ENCODE measurements around the gene RAD51C. TPM values are rescaled to one million over a fixed set of nuclear protein-coding genes. Genes with fewer than 3 reads are reported as not detected.

The RAD51C gene
- total and polyA plus RNA-seq, 9 of the 15 experiments (the other 6 are each of a cell fraction or from before 2014, with no cell fraction given) = 93.9 to 341 (median 135) TPM

- TF ChIP-seq, protein P1, sequence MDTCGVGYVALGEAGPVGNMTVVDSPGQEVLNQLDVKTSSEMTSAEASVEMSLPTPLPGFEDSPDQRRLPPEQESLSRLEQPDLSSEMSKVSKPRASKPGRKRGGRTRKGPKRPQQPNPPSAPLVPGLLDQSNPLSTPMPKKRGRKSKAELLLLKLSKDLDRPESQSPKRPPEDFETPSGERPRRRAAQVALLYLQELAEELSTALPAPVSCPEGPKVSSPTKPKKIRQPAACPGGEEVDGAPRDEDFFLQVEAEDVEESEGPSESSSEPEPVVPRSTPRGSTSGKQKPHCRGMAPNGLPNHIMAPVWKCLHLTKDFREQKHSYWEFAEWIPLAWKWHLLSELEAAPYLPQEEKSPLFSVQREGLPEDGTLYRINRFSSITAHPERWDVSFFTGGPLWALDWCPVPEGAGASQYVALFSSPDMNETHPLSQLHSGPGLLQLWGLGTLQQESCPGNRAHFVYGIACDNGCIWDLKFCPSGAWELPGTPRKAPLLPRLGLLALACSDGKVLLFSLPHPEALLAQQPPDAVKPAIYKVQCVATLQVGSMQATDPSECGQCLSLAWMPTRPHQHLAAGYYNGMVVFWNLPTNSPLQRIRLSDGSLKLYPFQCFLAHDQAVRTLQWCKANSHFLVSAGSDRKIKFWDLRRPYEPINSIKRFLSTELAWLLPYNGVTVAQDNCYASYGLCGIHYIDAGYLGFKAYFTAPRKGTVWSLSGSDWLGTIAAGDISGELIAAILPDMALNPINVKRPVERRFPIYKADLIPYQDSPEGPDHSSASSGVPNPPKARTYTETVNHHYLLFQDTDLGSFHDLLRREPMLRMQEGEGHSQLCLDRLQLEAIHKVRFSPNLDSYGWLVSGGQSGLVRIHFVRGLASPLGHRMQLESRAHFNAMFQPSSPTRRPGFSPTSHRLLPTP (IDR thresholded peaks at IDR 0.05; ENCODE audit: borderline replicate concordance, extremely low read depth, insufficient read length) = no peak
- TF ChIP-seq ZC3H11A (IDR thresholded peaks at IDR 0.05; ENCODE audit: low read depth, low read length) (no peak), ZNF12 (CRISPR knock-in tag; IDR thresholded peaks at IDR 0.05) (0 out of 2 replicates have a peak, but pooled peaks have one; percentile 63), ZNF707 (CRISPR knock-in tag; conservative IDR thresholded peaks at IDR 0.05) (no peak), U2AF1 (optimal IDR thresholded peaks at IDR 0.05; ENCODE audit: low read depth, low read length) (no peak), ZBTB34 (CRISPR knock-in tag; IDR thresholded peaks at IDR 0.05) (no peak), PTRF (tag; IDR thresholded peaks at IDR 0.05) (no peak), SIRT6 (IDR thresholded peaks at IDR 0.05; ENCODE audit: low read depth, low read length) (no peak), POLR2G (IDR thresholded peaks at IDR 0.05; ENCODE audit: low read depth, low read length) (peak; percentile 97), ZC3H4 (CRISPR knock-in tag; IDR thresholded peaks at IDR 0.05; ENCODE audit: borderline replicate concordance) (no peak), ATF1 (CRISPR knock-in tag; IDR thresholded peaks at IDR 0.05) (peak; percentile 72), ATF1 (tag; IDR thresholded peaks at IDR 0.05) (peak; percentile 97), MYBL2 (IDR thresholded peaks at IDR 0.05; ENCODE audit: low read depth) (peak; percentile 83), MYBL2 (CRISPR knock-in tag; IDR thresholded peaks at IDR 0.05; ENCODE audit: borderline replicate concordance) (no peak)
- TF ChIP-seq, protein P2, sequence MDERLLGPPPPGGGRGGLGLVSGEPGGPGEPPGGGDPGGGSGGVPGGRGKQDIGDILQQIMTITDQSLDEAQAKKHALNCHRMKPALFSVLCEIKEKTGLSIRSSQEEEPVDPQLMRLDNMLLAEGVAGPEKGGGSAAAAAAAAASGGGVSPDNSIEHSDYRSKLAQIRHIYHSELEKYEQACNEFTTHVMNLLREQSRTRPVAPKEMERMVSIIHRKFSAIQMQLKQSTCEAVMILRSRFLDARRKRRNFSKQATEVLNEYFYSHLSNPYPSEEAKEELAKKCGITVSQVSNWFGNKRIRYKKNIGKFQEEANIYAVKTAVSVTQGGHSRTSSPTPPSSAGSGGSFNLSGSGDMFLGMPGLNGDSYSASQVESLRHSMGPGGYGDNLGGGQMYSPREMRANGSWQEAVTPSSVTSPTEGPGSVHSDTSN (CRISPR knock-in tag; IDR thresholded peaks at IDR 0.05; ENCODE audit: low read depth) = no peak
- TF ChIP-seq, protein P2 (tag; conservative IDR thresholded peaks at IDR 0.05; ENCODE audit: low read depth) = no peak
- TF ChIP-seq, protein P3, sequence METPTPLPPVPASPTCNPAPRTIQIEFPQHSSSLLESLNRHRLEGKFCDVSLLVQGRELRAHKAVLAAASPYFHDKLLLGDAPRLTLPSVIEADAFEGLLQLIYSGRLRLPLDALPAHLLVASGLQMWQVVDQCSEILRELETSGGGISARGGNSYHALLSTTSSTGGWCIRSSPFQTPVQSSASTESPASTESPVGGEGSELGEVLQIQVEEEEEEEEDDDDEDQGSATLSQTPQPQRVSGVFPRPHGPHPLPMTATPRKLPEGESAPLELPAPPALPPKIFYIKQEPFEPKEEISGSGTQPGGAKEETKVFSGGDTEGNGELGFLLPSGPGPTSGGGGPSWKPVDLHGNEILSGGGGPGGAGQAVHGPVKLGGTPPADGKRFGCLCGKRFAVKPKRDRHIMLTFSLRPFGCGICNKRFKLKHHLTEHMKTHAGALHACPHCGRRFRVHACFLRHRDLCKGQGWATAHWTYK (CRISPR knock-in tag; IDR thresholded peaks at IDR 0.05) = no peak
- TF ChIP-seq, protein P4, sequence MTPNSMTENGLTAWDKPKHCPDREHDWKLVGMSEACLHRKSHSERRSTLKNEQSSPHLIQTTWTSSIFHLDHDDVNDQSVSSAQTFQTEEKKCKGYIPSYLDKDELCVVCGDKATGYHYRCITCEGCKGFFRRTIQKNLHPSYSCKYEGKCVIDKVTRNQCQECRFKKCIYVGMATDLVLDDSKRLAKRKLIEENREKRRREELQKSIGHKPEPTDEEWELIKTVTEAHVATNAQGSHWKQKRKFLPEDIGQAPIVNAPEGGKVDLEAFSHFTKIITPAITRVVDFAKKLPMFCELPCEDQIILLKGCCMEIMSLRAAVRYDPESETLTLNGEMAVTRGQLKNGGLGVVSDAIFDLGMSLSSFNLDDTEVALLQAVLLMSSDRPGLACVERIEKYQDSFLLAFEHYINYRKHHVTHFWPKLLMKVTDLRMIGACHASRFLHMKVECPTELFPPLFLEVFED (CRISPR knock-in tag; conservative IDR thresholded peaks at IDR 0.05) = no peak
These were observed at the start of gene RAD51C (continued) for GRCh38 chr17:58692239-58693055.

Data from K562 (cell line).